NCI-H1436 (cell line): ENCODE data around the gene ERBB2.
"Not testable (repeated sequence)": the region's sequence is repeated elsewhere in the genome, so short reads cannot be mapped to it uniquely, and the experiment has no call there.

Experiments used
- DNase-seq: peaks from one replicate; lab custom pipeline; 2025; lab: John Stamatoyannopoulos, UW

The ERBB2 gene

DNA sequence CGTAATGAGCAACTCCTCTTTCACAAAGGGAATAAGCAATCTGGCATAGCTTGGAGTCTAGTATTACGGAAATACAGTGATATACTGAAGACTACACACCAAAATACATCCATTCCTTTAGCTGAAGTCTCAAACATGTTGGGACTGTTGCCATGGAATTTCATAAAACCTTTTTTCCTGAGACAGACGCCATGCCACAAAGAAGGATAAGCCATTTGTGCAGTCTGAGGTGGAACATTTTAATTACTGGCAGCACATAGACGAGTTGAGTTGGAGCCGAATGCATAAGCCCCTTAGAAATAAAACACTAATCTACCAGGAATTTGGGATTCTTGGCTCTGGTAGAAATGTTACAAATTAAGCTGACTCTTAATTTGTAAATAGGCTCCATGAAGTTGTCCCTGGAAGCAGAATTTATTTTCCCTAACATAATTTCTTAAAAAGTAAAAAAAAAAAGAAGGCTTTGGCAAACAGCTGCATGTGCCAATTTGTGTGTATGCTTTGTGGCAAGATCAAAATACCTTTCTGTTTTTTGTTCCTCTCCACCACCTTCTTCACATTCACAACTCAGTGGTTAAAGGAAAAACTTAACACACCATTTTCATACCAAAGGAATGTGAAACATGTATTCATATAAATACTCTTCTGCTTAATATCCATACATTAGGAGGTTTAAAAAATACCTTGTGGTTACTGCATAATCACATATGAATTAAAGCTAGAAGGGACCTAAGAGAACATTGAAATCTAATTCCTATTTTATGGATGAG lies 63.4 kb downstream of the ERBB2 start:
- no peak for DNase-seq

DNA sequence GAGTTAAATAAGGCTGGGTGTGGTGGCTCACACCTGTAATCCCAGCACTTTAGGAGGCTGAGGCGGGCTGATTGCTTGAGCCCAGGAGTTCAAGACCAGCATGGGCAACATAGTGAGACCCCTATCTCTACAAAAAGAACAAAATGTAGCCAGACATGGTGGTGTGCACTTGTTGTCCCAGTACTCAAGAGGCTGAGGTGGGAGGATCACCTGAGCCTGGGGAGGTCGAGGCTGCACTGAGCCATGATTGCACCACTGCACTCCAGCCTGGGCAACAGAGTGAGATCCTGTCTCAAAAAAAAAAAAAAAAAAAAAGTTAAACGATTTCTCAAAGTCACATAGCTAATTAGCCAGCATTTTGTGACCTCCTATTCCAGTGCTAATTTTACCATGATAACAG lies 64.3 kb downstream of the ERBB2 start:
- DNase-seq: not testable (repeated sequence)

DNA sequence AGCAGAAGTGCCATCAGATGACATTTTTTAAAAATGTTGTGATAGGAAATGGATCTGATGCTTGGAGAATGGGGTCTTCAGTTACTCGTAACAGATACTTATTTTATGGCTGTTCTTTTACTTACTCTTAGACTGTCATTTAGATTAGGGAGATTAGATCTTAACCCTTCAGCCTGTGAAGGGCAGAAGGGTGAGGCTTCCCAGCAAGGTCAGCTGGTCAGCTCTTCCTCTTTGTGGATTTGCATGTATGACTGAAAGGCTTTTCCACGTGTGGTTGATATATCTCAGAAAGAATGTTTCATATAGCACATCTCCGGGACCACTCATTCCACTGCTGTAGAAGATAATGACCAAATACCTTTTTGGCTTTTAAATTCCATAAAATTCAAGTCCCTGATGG lies 65.3 kb downstream of the ERBB2 start:
- no peak for DNase-seq

DNA sequence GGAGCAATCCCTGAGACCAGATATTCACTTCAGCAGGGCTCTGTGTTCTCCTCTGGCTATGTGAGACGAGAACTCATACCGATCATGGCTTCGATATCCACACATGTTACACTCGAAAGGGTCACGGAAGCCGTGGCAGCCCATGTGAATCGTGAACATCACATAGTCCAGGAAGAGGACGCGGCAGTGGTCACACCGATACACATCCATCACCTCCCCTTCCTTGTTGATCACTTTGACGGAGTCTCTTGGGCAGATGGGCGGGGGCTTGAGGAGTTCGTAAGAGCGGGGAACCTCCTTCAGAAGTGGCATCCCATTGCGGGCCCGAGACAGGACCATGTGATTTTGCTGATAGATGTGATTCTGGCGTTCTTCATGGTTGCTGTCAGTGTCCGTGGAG lies 65.9 kb downstream of the ERBB2 start:
- no peak for DNase-seq

DNA sequence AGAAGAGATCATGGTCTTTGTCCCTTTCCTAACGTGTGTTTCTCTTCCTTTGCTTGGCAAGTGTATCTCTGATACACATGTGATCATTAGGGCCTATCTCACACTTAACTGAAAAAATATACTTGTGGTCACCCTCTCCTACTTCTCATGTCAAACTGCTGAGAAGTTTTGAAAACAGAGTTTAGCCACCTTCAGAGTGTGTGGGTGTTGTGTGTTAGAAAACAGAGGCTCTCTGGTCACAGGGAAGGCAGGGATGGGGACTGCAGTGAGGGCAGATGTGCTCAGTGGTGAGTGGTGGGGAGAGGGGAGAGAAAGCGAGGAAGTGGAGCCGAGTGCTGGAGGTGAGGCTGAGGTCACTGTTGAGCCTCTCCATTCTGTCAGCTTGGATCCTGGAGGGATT lies 67.3 kb downstream of the ERBB2 start:
- no peak for DNase-seq

DNA sequence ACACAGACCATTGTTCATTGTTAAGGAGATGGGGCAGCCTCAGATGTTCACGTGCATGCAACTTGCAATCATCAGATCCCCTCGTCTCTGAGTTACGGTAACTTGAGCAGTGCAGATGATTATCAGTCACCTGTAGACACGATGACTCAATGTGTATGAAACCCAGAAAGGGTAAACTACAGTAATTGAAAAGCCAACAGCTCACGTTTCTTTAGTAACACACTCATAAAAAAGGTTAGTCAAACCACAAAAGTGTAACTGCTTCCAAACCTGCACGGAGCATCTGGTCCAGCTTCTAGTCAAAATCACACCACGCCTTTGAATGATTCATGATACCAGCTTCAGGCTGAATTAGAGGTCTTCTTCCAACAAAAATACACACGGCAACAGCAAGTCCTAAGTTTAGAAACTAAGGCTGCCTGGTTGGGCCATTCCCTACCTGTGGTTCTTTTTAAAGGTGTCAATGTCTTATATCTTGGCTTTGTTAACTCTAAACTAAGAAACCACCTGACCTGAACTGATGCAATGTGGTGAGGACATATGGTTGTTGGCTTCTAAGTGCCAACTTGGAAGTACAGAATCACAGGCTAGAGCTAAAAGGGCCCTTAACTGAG lies 70.2 kb downstream of the ERBB2 start:
- DNase-seq: peak; percentile 75

DNA sequence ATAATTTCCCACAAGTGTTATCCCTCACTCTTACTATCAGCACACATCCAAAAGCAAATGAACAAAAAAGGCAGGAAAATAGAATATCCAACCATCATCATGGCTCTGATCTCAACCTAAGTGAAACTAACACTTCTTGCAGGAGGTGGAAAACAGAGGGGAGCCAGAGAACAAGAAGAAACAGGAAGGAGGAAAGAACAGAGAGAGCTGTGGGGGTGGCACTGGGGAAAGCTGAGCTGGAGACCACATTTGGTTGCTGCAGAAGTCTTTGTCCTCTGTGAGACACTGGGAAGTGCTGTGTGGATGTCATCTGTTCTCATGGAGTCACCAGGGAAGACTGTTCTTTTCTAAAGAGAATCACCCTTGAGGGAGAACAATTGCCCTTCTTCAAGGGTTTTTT lies 72.6 kb downstream of the ERBB2 start:
- DNase-seq: no peak

DNA sequence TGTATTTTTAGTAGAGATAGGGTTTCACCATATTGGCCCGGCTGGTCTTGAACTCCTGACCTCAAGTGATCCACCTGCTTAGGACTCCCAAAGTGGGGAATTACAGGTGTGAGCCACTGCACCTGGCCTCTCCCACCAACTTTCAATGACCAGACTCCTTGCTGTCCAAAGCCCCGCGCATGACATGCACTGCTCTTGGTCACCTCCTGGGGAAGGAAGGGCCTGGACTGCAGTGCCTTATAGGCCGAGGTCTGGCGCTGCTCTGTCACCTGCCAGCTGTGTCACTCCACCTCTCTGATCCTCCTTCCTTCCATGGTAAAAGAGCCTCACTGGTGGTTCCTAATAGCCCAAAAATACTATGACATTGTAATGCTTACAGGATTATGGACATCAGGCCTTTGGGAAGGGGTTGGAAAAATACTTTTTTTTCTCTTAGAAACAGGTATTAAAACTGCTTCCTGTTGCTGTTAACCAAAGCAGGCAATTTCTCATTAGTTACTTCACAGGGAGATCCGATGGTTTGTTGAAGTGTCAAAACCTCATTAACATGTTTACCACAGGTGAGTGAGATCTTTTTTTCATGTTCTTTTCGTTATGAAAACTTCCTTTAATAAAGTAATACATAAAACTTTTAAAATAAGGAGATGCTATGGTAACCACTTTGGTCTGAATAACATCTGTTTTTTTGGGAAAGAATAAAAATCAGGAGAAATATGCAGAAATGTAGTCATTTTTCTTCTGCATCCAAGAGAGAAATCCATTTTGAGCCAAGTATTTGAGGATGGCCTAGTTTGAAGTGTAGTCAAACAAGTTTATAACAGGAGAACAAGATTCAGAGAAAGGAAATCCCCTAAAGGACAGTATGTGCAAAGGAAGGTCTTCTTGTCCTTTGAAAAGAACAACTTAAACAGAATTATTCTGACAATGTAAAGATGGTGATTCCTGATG lies 73.4 kb downstream of the ERBB2 start:
- DNase-seq: no peak

DNA sequence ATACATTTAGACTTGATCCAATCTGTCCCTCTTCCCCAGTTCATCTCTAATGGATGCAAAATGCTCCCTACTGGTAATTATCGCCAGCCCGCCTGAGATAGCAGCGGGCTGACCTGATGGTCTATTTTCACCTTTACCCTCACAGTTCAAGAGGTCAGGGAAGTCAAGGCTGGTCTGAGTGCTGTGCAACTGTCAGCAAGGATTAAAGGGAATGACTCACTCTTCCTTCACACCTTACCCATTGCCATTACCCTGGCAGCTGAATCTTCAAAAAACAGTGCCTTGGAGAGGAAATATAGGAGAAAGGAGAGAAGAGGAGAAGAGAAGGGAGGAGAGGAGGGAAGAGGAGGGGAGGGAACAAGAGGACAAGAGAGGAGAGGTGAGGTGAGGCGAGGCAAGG lies 74.2 kb downstream of the ERBB2 start:
- DNase-seq: no peak

DNA sequence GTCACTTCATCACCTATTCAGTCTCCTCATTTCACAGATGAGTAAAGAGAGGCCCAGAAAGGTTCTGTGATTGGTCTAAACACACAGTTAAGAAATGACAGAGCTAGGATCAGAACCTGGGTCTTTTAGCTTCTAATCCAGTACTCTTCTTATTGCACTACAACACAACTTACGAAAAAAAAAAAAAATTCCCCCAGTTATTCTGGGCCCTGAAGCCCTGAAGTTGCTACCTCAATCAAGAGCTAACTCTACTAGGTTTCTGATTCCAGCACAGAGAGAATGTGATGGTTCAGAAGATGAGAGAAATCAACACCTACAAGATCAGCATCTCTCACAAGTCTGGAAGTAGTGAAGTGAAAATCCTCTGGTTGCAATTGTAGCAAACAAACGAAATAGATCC lies 75.2 kb downstream of the ERBB2 start:
- no peak for DNase-seq

DNA sequence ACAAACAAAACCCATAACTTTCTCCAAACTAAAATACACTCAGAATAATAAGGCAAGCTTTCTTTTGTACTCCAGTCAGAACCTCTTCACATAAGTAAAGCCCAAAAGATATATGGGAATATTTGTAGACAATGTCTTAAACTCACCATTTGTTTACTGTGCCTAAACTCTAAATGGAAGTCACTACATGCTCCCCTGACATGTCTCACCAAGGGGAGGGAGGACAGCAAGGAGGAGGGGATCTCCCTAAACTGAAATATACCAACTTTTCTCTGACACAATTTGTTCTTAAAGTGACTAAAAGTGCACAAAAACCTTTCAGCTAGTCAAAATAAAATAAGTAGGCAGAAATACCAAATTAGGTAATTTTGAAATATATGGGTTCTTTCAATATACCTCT lies 76.4 kb downstream of the ERBB2 start:
- no peak for DNase-seq

DNA sequence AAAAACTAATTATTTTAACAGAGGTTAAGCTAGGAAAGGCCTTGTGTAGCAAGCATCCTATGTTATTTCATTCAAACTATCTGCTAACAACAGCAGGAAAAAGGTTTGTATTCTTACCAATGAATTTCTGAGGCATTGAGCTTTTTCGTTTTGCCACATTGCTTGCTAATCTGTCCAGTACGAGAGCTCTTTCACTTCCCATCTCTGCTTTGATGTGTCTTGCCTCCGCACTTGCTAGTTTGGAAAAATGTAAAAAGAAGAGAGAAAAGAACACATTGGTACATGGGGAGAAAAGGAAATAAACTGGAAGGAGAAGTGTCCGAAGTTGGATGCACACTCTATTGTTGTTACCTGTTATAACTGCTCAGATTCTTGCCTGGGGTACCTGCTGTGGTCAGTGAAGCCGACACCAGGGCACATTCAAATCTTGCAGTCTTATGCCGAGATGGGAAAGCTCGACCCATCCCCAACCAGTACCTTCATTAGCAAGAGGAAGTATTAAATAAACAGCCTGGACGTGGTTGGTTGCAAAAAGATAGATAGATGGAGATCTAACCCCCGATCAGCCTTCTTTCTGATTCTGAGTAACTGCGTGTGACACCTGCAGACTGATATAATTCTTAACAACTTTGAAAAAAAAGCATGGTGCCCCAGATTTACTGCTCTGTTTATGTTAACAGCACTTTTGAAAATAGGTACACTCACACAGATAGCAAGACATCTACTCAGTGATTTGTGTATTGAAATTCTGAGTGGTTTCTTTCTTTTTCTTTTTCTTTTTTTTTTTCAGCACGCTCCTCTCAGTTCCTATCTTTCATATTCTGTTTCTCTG lies 77.9 kb downstream of the ERBB2 start:
- no peak for DNase-seq
